Activated naive CD4-positive, alpha-beta T cell treated with anti-CD3 and anti-CD28 coated beads, Interleukin-2, amount 10 ng/mL, durations not matched to agents 7 days and 5 days (primary cell): ENCODE results near the gene RHO.

Experiments
- CTCF ChIA-PET: fragments of 350-600 bp; sonication (Branson Sonifier 250); formaldehyde crosslinking; loops from one replicate; lab custom pipeline; 2021; ENCODE audit warnings: antibody characterized with exemption; lab: Charles Lee
- DNase-seq: peaks from one replicate; pipeline ENCODE4 v3.0.0-alpha.2; 2020
- H3K27ac Mint-ChIP-seq: one replicate; pipeline ENCODE4 v1.8.0; 2021; ENCODE audit warnings: mild to moderate bottlenecking, moderate library complexity, mixed read lengths
- H3K27me3 Mint-ChIP-seq: one replicate; pipeline ENCODE4 v1.8.0; 2021; ENCODE audit warnings: mild to moderate bottlenecking, mixed read lengths
- H3K36me3 Mint-ChIP-seq: one replicate; pipeline ENCODE4 v1.8.0; 2021; ENCODE audit warnings: mixed read lengths
- H3K4me1 Mint-ChIP-seq: one replicate; pipeline ENCODE4 v1.8.0; 2021; ENCODE audit warnings: mixed read lengths
- H3K4me3 Mint-ChIP-seq: one replicate; pipeline ENCODE4 v1.8.0; 2021; ENCODE audit warnings: mild to moderate bottlenecking, moderate library complexity, mixed read lengths
- H3K9me3 Mint-ChIP-seq: one replicate; pipeline ENCODE4 v1.8.0; 2021; ENCODE audit warnings: mixed read lengths

The RHO gene

DNA sequence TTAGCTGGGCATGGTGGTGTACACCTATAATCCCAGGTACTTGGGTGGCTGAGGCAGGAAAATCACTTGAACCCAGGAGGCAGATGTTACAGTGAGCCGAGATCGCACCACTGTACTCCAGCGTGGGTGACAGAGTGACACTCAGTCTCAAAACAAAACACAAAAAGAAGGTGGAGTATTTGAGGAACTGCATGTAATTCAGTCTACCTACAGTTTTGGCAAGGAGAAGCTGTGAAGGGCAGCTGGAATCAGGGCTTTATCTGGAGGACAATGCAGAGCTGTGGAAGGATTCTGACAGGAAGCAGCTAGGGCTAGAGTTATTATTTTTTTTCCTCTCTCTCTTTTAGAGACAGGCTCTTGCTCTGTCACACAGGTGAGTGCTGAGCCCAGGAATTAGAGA, 21.4 kb downstream of the RHO start:
- Mint-ChIP-seq H3K9me3 (no peaks in the 10 kb centered on the region), H3K4me1 (peaks cover 2% of the 10 kb centered on the region), H3K27ac (no peak overlapping the region), H3K4me3 (no peak overlapping the region), H3K36me3 (no peaks in the 10 kb centered on the region), H3K27me3 (peaks cover 44% of the 10 kb centered on the region)
- no peak for DNase-seq
- CTCF ChIA-PET, result interaction anchor here (1.3 kb wide), 1 partner anchor 9 kb away, joined by 3 read pairs; no protein-coding TSS in a partner anchor

DNA sequence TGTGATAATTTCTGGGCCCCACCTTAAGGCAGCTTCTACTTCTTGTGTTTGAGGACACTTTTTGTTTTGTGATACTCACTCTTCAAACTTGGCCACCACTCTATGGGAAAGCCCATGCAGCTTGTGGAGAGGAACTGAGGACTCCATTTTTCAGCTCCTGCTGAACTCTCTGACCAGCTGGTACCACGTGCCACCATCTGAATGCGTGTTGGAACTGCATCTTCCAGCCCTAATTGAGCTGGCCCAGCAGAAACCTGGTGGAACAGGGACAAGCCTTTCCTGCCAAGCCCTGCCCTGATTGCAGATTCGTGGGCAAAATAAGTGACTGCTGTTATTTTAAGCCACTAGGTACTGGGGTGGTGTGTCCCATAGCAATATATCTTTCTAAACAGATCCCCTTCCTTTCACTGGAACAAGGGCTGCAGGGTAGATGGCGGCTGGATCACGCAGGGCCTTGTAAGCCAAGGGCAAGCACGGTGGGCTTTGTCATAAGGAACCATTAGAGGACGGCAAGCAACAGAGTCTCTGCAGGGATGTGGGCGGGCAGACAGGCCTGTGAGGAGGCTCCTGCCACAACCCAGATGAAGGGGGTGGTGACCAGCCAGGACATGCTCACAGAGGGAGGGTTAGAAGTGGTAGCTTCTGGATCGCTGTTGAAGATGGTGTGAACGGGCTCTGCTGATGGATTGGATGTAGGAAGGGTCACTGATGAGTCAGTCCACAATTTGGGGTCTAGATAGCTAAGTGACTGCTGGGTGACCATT, 24.0 kb downstream of the RHO start:
- Mint-ChIP-seq H3K9me3 (no peaks in the 10 kb centered on the region), H3K4me1 (peaks cover 2% of the 10 kb centered on the region), H3K27ac (no peak overlapping the region), H3K4me3 (no peak overlapping the region), H3K36me3 (no peaks in the 10 kb centered on the region), H3K27me3 (peaks cover 65% of the 10 kb centered on the region)
- CTCF ChIA-PET, result interaction anchor here (1.4 kb wide), 1 partner anchor 169 kb away, joined by 4 read pairs; no protein-coding TSS in a partner anchor
- no peak for DNase-seq

DNA sequence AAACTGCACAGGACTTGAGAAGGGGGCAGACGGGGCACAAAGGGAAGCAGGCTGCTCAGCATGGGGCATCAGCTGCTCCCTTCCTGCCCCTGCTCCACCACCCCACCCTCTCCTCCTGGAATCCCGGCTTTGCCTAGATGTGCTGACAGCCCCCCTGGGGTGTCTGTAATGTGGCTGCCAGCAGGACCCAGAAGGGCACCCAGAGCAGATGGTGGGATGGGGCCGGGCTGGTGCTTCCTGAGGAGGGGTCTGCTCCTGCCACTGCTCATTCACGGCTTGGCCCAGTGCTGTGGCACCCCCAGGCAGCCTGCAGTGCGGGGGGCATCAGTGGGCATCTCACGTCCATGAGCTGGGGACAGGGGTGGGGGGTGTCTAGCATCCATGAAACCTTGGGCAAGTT, 24.7 kb downstream of the RHO start:
- CTCF ChIA-PET, result interaction anchor here (1.4 kb wide), 1 partner anchor 170 kb away, joined by 4 read pairs; no protein-coding TSS in a partner anchor
- H3K27me3 Mint-ChIP-seq, result peaks cover 72% of the 10 kb centered on the region
- DNase-seq, result no peak
- H3K4me3 Mint-ChIP-seq, result no peak overlapping the region
- no peak overlapping the region for H3K27ac Mint-ChIP-seq
- H3K36me3 Mint-ChIP-seq, result no peaks in the 10 kb centered on the region
- H3K4me1 Mint-ChIP-seq, result peaks cover 3% of the 10 kb centered on the region
- H3K9me3 Mint-ChIP-seq, result no peaks in the 10 kb centered on the region

DNA sequence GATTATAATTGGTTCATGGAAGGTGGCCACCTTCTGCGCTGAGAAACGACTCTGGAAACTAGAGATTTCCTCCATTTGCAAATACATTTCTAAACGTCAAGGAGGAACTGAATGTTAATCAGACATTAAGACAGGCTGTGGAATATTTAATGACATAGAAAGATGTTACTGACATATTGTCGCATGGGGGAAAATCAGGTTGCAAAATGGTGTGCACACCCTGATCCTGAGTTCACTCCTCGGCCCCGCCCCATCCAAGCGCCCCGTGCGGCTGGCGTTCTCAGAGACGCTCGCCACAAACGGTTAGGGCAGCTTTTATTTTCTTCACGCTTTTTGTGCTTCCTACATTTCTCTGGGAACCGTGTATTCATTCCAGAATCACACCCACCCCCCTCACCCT, 25.3 kb downstream of the RHO start:
- no peak overlapping the region for H3K4me3 Mint-ChIP-seq
- no peaks in the 10 kb centered on the region for H3K36me3 Mint-ChIP-seq
- no peaks in the 10 kb centered on the region for H3K9me3 Mint-ChIP-seq
- no peak for DNase-seq
- H3K4me1 Mint-ChIP-seq, result peaks cover 6% of the 10 kb centered on the region
- H3K27me3 Mint-ChIP-seq, result peaks cover 73% of the 10 kb centered on the region
- CTCF ChIA-PET, result no interaction called here
- H3K27ac Mint-ChIP-seq, result no peak overlapping the region

DNA sequence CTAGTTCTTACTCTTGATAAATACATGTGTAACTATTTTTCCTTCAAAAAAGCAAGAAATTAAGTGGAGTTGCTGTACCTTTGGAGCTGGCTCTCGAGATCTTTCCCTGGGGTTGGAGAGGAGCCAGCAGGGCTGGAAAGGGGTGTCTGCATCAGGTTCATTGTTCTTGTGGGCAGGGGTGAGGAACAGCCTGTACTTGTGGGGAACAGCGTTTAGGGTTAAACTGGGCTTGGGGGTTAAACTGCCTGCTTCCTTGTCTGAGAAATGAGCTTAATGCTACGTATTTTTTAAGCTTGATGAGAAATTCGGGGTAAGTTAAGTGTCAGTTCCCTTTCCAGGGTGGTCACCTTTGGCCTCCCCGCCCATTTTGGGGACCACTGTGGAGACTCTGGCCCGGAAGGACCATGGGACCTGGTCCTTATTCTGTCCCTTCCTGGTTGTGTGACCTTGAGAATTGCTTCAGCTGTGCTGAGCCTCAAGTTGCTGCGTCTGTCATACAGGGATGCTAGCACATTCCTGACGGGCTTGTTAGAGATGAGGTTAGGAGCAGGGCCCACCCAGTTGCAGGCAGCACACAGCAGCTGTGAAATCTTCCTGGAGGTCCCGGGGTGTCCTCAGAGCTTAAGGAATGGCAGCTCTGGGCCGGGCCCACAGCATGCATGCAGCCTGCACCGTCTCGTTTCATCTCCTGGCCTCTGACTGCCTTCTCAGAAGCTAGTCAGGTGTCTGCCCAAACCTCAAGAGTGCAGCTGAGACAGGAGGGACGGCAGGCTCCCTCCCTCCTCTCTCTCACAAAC, 26.1 kb downstream of the RHO start:
- no peaks in the 10 kb centered on the region for H3K36me3 Mint-ChIP-seq
- peaks cover 6% of the 10 kb centered on the region for H3K4me1 Mint-ChIP-seq
- no peak overlapping the region for H3K27ac Mint-ChIP-seq
- DNase-seq, result no peak
- no peak overlapping the region for H3K4me3 Mint-ChIP-seq
- H3K9me3 Mint-ChIP-seq, result no peaks in the 10 kb centered on the region
- H3K27me3 Mint-ChIP-seq, result peaks cover 72% of the 10 kb centered on the region
- CTCF ChIA-PET, result no interaction called here

DNA sequence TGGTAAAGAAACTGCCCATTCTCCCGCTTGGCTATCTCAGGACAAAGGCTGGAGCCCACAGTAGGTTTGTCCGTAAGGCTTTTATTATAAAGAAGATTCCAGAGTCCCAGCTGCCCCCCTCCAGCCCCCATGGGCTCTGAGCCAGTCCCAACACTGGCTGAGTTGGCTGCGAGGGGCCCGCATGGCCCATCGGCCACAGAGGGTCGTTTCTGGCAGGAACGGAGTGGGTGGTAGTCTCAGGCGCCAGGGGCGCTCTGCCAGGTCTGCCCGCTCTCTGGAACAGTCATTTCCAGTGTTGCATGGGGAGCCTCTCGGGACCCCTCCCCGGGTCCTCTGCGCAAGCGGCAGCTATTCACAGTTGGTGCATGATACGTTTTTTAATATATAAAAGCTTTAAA, 26.7 kb downstream of the RHO start:
- H3K4me3 Mint-ChIP-seq, result no peak overlapping the region
- peaks cover 6% of the 10 kb centered on the region for H3K4me1 Mint-ChIP-seq
- H3K27me3 Mint-ChIP-seq, result peaks cover 72% of the 10 kb centered on the region
- CTCF ChIA-PET, result no interaction called here
- no peaks in the 10 kb centered on the region for H3K36me3 Mint-ChIP-seq
- H3K27ac Mint-ChIP-seq, result no peak overlapping the region
- H3K9me3 Mint-ChIP-seq, result no peaks in the 10 kb centered on the region
- DNase-seq, result no peak

DNA sequence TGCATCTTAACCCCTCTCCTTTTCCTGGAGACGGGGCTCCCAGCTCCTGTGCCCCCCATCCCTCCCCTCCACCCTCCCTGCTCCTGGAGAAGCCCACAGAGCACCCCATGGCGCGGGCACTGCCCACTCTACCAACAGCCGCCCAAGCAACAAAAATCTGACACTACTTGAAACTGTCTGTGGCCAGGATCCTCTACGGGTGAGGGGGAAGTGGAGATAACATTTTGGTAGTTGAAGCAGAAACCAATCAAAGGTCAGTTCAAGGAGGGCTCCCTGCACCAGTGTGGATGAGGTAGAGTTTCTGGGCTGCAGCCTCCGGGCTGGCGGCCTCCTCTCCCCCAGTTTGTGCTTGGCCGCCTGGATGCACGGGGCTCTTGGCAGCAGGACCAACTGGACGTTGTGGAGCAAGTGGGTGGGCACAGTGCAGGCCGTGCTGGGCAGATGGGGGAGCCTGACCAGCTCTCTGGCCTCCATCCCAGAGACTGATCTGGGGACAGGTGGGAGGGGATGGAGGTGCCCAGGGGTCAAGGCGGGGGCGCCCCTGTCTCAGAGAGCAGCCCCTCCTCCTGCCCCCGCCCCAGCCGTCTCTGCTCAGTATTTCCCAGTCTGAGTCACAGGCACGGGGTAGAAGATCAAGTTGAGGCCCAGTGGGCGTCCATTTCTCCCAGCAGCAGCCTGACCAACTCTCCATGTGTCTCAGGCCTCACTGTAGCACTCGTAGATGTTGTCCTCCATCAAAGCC, 27.3 kb downstream of the RHO start:
- H3K9me3 Mint-ChIP-seq, result no peaks in the 10 kb centered on the region
- DNase-seq, result no peak
- peaks cover 6% of the 10 kb centered on the region for H3K4me1 Mint-ChIP-seq
- H3K36me3 Mint-ChIP-seq, result no peaks in the 10 kb centered on the region
- H3K27me3 Mint-ChIP-seq, result peaks cover 72% of the 10 kb centered on the region
- no peak overlapping the region for H3K4me3 Mint-ChIP-seq
- CTCF ChIA-PET, result no interaction called here
- no peak overlapping the region for H3K27ac Mint-ChIP-seq

DNA sequence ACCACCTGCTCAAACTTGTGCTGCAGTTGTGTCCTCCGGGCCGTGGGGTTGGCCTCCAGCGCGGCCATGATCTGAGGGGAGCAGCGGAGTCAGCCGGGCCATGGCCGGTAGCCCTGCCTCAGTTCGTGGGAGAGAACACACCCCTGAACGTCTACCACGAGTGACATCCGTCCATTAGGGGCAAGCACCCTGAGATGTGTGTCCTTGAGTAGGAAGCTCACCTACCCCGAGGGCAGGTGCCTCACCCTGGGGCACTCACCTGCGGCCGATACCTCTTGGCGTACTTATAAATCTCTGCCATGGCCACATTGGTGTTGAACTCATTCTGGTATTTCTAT, 27.9 kb downstream of the RHO start:
- Mint-ChIP-seq H3K27me3 (peaks cover 71% of the 10 kb centered on the region), H3K4me1 (peaks cover 6% of the 10 kb centered on the region), H3K36me3 (no peaks in the 10 kb centered on the region), H3K9me3 (no peaks in the 10 kb centered on the region), H3K27ac (no peak overlapping the region), H3K4me3 (no peak overlapping the region)
- CTCF ChIA-PET, result no interaction called here
- no peak for DNase-seq

DNA sequence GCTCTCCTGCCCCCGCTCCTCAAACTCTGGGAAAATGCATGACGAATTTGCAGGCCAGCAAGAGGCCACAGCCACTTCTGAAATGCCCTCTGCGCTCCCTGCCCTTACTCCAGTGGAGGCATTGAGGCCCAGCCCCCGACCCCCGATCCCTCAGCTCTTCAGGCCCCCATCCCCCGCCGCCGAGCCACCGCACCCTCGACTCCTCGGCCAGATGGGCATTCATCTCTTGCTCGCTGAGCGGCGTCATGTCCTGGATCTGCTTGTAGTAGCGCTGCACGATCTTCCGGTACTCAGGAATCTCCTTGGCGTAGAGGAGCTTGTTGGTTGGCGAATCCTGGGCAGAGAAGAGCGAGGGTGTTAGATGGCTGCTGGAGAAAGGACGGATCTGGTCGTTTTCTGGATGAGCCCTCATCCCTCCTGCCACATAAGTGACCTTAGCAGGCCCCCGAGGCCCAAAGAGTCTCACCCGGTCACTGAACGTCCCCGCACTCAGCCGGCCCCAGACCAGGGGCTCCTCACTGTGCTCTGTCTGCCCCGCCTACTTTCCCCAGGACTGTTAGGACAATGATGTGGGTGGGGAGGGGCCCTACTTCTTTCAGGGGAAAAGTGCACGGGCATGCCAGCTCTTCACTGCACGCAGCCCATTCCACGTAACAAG, 28.6 kb downstream of the RHO start:
- Mint-ChIP-seq H3K27me3 (peaks cover 64% of the 10 kb centered on the region), H3K4me3 (no peak overlapping the region), H3K36me3 (no peaks in the 10 kb centered on the region), H3K27ac (no peak overlapping the region), H3K9me3 (no peaks in the 10 kb centered on the region), H3K4me1 (peaks cover 6% of the 10 kb centered on the region)
- no peak for DNase-seq
- CTCF ChIA-PET, result no interaction called here

DNA sequence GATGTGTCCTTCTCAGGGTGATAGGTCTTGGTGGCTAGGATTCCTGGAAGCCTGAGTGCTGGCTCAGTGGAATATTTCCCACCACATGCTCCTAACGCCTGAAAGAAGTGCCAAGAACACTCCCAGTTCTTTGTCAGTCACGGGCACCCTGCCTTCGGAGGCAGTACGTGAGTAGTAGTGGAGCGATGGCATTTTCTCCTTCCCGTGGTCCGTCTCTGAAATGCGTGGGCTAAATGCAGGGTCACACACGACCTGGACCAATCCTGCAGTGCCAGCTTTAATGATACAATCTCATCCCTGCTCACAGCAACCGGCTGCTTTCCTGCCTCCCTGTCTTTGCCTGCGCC, 29.1 kb downstream of the RHO start:
- no peak overlapping the region for H3K4me3 Mint-ChIP-seq
- H3K27ac Mint-ChIP-seq, result no peak overlapping the region
- H3K27me3 Mint-ChIP-seq, result peaks cover 61% of the 10 kb centered on the region
- CTCF ChIA-PET, result no interaction called here
- H3K9me3 Mint-ChIP-seq, result no peaks in the 10 kb centered on the region
- peaks cover 6% of the 10 kb centered on the region for H3K4me1 Mint-ChIP-seq
- DNase-seq, result no peak
- no peaks in the 10 kb centered on the region for H3K36me3 Mint-ChIP-seq

DNA sequence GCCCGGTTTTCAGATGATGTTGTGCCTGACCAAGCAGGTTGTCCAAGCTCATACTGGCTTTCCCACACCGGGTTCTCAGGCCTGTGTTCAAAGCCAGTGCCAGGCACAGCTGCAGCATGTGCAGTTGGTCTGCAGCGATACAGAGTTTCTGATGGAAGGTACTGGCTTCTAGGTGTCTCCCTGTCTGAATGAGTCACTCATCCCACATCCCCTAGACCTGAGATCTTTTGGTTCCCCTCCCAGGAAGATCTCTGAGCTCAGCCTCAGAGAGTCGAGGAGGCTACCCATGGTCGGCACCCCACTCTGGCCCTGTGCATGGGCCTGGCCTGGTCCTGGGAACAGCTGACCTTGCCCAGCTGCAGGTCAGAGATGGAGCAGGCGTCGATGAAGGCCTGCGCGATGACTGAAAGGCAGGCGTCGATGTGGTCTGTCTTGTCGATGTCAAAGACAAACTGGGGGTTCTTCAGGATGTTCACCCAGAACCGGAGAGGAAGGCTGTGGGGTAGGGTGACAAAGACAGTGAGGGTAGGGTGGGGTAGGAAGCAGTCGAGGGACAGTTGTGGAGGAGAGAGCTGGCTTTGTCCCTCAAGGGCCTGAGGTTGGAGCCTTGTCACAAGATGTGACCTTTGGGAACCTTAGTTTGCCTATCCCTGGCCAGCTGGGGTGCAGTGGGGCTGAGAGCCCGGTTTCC, 29.8 kb downstream of the RHO start:
- Mint-ChIP-seq H3K36me3 (no peaks in the 10 kb centered on the region), H3K27me3 (peaks cover 54% of the 10 kb centered on the region)

DNA sequence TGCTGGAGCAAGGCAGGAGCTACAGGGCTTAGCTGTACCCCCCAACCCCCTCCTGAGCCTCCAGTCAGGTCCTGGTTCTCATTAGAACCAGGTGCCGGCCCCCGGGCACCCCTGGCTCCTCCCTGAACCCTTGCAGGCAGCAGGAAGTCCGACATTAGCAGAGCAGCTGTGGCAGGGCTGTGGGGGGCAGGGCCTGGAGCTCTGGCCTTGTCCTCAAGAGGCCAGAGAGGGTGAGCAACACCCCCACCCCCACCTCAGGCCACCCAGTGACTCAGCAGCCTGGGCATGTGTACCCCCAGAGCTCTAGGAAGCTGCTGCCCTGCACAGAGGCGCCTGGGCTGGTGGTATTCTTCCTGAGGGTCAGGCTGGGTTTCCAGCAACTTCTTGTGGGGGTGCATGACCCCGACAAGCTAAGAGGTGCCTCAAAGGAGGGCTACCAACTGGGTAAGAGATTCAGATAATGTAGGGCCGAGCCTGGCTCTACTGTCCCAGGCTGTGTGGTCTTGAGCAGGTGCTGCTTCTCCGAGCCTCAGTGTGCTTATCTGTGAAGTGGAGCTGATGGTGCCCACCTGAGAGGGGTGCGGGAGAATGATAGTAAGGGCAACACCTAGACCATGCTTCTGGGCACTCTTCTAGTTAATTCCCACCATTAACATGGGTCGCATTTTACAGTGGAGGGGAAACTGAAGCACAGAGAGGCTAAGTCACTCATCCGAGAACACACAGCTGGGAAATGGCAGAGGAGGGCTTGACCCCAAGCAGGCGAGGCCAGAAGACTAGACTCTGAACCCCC, 30.5 kb downstream of the RHO start:
- Mint-ChIP-seq H3K36me3 (no peaks in the 10 kb centered on the region), H3K27ac (no peak overlapping the region), H3K27me3 (peaks cover 47% of the 10 kb centered on the region), H3K4me1 (peaks cover 5% of the 10 kb centered on the region), H3K4me3 (no peak overlapping the region), H3K9me3 (no peaks in the 10 kb centered on the region)
- DNase-seq, result no peak
- CTCF ChIA-PET, result interaction anchor here (0.8 to 1.8 kb wide), 2 partner anchors 9 to 69 kb away, joined by 3 to 4 read pairs; no protein-coding TSS in a partner anchor

More for the DNA sequence above, 29.8 kb downstream of the RHO start:
- H3K27ac Mint-ChIP-seq, result no peak overlapping the region
- H3K4me3 Mint-ChIP-seq, result no peak overlapping the region
- DNase-seq, result no peak
- CTCF ChIA-PET, result interaction anchor here (0.8 to 1.8 kb wide), 2 partner anchors 8 to 68 kb away, joined by 3 to 4 read pairs; no protein-coding TSS in a partner anchor
- peaks cover 6% of the 10 kb centered on the region for H3K4me1 Mint-ChIP-seq
- no peaks in the 10 kb centered on the region for H3K9me3 Mint-ChIP-seq

DNA sequence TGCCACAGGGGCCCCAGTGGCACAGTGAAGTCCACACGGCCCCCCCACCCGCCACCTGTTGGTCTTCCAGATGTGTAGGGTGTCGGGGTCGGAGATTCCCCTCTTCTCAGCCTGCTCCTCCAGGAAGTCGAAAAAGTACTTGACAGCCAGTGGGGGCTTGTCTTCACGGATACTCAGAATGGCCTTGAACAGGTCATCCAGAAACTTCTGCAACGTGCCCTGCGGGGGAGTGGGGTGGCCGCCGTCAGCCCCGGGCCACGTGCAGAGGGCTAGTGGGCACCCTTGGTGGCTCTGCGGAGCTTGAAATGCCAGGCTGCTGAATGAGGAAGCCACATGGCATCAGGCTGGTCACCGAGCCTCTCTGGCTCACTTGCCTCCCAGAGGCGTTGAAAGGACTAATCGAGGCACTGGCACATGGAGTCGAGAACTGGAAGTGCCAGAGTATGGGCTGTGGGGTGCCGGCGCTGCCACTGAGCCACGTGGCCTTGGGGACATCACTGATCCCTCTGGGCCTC, 31.2 kb downstream of the RHO start:
- H3K9me3 Mint-ChIP-seq, result no peaks in the 10 kb centered on the region

More for the DNA sequence above, 31.2 kb downstream of the RHO start:
- CTCF ChIA-PET, result interaction anchor here (0.8 to 1.8 kb wide), 2 partner anchors 10 to 69 kb away, joined by 3 to 4 read pairs; no protein-coding TSS in a partner anchor
- H3K27ac Mint-ChIP-seq, result no peak overlapping the region
- H3K36me3 Mint-ChIP-seq, result no peaks in the 10 kb centered on the region
- H3K27me3 Mint-ChIP-seq, result peaks cover 42% of the 10 kb centered on the region
- H3K4me3 Mint-ChIP-seq, result no peak overlapping the region
- H3K4me1 Mint-ChIP-seq, result peaks cover 4% of the 10 kb centered on the region
- no peak for DNase-seq
